ENCODE measurements around the gene RAI14. TPM values are rescaled to one million over a fixed set of nuclear protein-coding genes. Genes with fewer than 3 reads are reported as not detected.

RAI14 gene
- total and polyA plus RNA-seq, 11 donors, result 1.7 to 34.3 (median 10.7) TPM

- Histone ChIP-seq H3K27me3 (no peaks in the 10 kb centered on the region), H3K4me3 (no peak overlapping the region), H3K4me1 (peaks cover 0 to 11% (median 0%) of the 10 kb centered on the region in 12 donors), H3K9me3 (peaks cover 0 to 2% (median 0%) of the 10 kb centered on the region in 12 donors), H3K27ac (no peak overlapping the region), H3K36me3 (no peaks in the 10 kb centered on the region)
- 78 to 87% (median 81%) methylated on average over 1 of the region's 1 CpG for WGBS, 4 donors
- intact Hi-C loops (cut with DNase I), result no loop called here
- DNase-seq (no peak), ATAC-seq (no peak)
- TF ChIP-seq POLR2A (IDR thresholded peaks at IDR 0.05), result no peak
- TF ChIP-seq, protein P1, sequence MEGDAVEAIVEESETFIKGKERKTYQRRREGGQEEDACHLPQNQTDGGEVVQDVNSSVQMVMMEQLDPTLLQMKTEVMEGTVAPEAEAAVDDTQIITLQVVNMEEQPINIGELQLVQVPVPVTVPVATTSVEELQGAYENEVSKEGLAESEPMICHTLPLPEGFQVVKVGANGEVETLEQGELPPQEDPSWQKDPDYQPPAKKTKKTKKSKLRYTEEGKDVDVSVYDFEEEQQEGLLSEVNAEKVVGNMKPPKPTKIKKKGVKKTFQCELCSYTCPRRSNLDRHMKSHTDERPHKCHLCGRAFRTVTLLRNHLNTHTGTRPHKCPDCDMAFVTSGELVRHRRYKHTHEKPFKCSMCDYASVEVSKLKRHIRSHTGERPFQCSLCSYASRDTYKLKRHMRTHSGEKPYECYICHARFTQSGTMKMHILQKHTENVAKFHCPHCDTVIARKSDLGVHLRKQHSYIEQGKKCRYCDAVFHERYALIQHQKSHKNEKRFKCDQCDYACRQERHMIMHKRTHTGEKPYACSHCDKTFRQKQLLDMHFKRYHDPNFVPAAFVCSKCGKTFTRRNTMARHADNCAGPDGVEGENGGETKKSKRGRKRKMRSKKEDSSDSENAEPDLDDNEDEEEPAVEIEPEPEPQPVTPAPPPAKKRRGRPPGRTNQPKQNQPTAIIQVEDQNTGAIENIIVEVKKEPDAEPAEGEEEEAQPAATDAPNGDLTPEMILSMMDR (IDR thresholded peaks at IDR 0.05), result no peak
Measured at GRCh38 chr5:34625246-34625645, 30.9 kb upstream of the RAI14 start.

GRCh38 chr5:34626036-34626435 is 30.1 kb upstream of the RAI14 start:
- Histone ChIP-seq H3K27ac (no peak overlapping the region), H3K4me1 (peaks cover 0 to 11% (median 0%) of the 10 kb centered on the region in 12 donors), H3K36me3 (no peaks in the 10 kb centered on the region), H3K4me3 (no peak overlapping the region), H3K27me3 (no peaks in the 10 kb centered on the region), H3K9me3 (peaks cover 0 to 6% (median under 1%) of the 10 kb centered on the region in 12 donors)
- TF ChIP-seq POLR2A (IDR thresholded peaks at IDR 0.05), result no peak
- TF ChIP-seq, protein P1 (IDR thresholded peaks at IDR 0.05), result no peak
- ATAC-seq (no peak), DNase-seq (no peak)
- intact Hi-C loops (cut with DNase I), result no loop called here
- 58 to 74% (median 66%) methylated on average over 6 of the region's 6 CpGs for WGBS, 4 donors

DNA sequence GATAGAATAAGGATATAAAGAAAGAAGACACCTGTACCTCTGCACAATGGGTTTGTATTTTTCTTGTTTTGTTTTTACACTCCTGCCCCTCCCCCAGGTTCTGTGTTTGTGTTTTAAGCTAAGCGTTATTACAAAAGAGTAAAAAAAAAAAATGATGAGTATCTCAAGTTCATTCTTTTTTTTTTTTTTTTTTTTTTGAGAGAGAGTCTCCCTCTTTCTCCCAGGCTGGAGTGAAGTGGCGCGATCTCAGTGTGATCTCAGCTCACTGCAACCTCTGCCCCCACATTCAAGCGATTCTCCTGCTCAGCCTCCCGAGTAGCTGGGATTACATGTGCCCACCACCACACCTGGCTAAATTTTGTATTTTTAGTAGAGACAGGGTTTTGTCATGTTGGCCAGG is 29.4 kb upstream of the RAI14 start:
- Histone ChIP-seq H3K4me1 (peaks cover 0 to 10% (median 0%) of the 10 kb centered on the region in 12 donors), H3K36me3 (no peaks in the 10 kb centered on the region), H3K27ac (no peak overlapping the region), H3K4me3 (no peak overlapping the region), H3K27me3 (no peaks in the 10 kb centered on the region), H3K9me3 (peaks cover 0 to 10% (median 2%) of the 10 kb centered on the region in 12 donors)
- ATAC-seq, result no peak
- no peak for DNase-seq
- intact Hi-C loops (cut with DNase I), result no loop called here
- WGBS, 4 donors, result 78 to 87% (median 80%) methylated on average over 5 of the region's 5 CpGs
- no peak for TF ChIP-seq POLR2A (IDR thresholded peaks at IDR 0.05)
- TF ChIP-seq, protein P1 (IDR thresholded peaks at IDR 0.05), result no peak

- 67 to 82% (median 79%) methylated on average over 1 of the region's 1 CpG for WGBS, 4 donors
- TF ChIP-seq, protein P1 (IDR thresholded peaks at IDR 0.05), result no peak
- TF ChIP-seq POLR2A (IDR thresholded peaks at IDR 0.05), result no peak
Measured at GRCh38 chr5:34627794-34628193, 28.3 kb upstream of the RAI14 start.

More at GRCh38 chr5:34627794-34628193, 28.3 kb upstream of the RAI14 start:
- Histone ChIP-seq H3K27me3 (no peaks in the 10 kb centered on the region), H3K4me1 (peaks cover 0 to under 1% (median 0%) of the 10 kb centered on the region in 12 donors), H3K27ac (no peak overlapping the region), H3K4me3 (no peak overlapping the region), H3K36me3 (no peaks in the 10 kb centered on the region), H3K9me3 (peaks cover 0 to 10% (median 2%) of the 10 kb centered on the region in 12 donors)
- intact Hi-C loops (cut with DNase I), result no loop called here
- ATAC-seq (no peak), DNase-seq (no peak)

Data from heart left ventricle (tissue), 16 donors.